ENCODE data around the gene RPUSD2.
A peak's percentile ranks its signal among the peaks of the same experiment; 100 is the strongest.
"Not testable (repeated sequence)": the region's sequence is repeated elsewhere in the genome, so short reads cannot be mapped to it uniquely, and the experiment has no call there.

RPUSD2 gene

GRCh38 chr15:40565333-40566238 lies 3.5 kb upstream of the RPUSD2 start:
- no peak for DNase-seq

- DNase-seq, result no peak
Observed at GRCh38 chr15:40567111-40567510, 2.0 kb upstream of the RPUSD2 start.

GRCh38 chr15:40575113-40575512 lies 6.0 kb downstream of the RPUSD2 start:
- DNase-seq, result no peak

- DNase-seq, result not testable (repeated sequence)
Observed at GRCh38 chr15:40576914-40577313, 7.8 kb downstream of the RPUSD2 start.

GRCh38 chr15:40578892-40579291 lies 9.8 kb downstream of the RPUSD2 start:
- DNase-seq, result no peak

GRCh38 chr15:40581796-40582195 lies 12.7 kb downstream of the RPUSD2 start:
- DNase-seq, result not testable (repeated sequence)

- DNase-seq, result no peak
Observed at GRCh38 chr15:40582726-40583246, 13.7 kb downstream of the RPUSD2 start.

- DNase-seq, result peak; percentile 17 to 39
Observed at GRCh38 chr15:40584191-40584590, 15.1 kb downstream of the RPUSD2 start.

GRCh38 chr15:40590667-40591050 lies 21.6 kb downstream of the RPUSD2 start:
- no peak for DNase-seq

- no peak for DNase-seq
Observed at GRCh38 chr15:40591389-40591788, 22.3 kb downstream of the RPUSD2 start.

GRCh38 chr15:40593165-40593564 lies 24.1 kb downstream of the RPUSD2 start:
- no peak for DNase-seq

GRCh38 chr15:40593588-40594428 lies 24.7 kb downstream of the RPUSD2 start, which contains the start of gene KNL1:
TSS of gene KNL1 (plus strand) at chr15:40594249. CDS start at chr15:40602932, 8,683 bp downstream.
- DNase-seq, result peak; percentile 94 to 97

- DNase-seq, result no peak
Observed at GRCh38 chr15:40594429-40594836, 25.3 kb downstream of the RPUSD2 start.

- no peak for DNase-seq
Observed at GRCh38 chr15:40595219-40595618, 26.1 kb downstream of the RPUSD2 start.

- no peak for DNase-seq
Observed at GRCh38 chr15:40595773-40596172, 26.7 kb downstream of the RPUSD2 start.

GRCh38 chr15:40597024-40597423 lies 27.9 kb downstream of the RPUSD2 start:
- DNase-seq, result no peak

- no peak for DNase-seq
Observed at GRCh38 chr15:40598126-40598525, 29.0 kb downstream of the RPUSD2 start.

- DNase-seq, result no peak
Observed at GRCh38 chr15:40598672-40599071, 29.6 kb downstream of the RPUSD2 start.

- DNase-seq, result no peak
Observed at GRCh38 chr15:40600956-40601355, 31.9 kb downstream of the RPUSD2 start.

GRCh38 chr15:40603935-40604334 lies 34.8 kb downstream of the RPUSD2 start:
- no peak for DNase-seq

GRCh38 chr15:40613080-40613479 lies 44.0 kb downstream of the RPUSD2 start:
- no peak for DNase-seq

- no peak for DNase-seq
Observed at GRCh38 chr15:40618023-40618422, 48.9 kb downstream of the RPUSD2 start.

- DNase-seq, result no peak
Observed at GRCh38 chr15:40618906-40619305, 49.8 kb downstream of the RPUSD2 start.
